Right cardiac atrium (tissue), 5 donors: Measurements from ENCODE around the gene HMGA1. TPM values are rescaled to one million over a fixed set of nuclear protein-coding genes. Genes with fewer than 3 reads are reported as not detected.
"Not testable (repeated sequence)": the region's sequence is repeated elsewhere in the genome, so short reads cannot be mapped to it uniquely, and the experiment has no call there.

Experiments
- ATAC-seq, 2 donors: fragments of 200-7000 bp; cut with Tn5 transposase; one replicate each; pipeline versions ENCODE4 v1.8.0 to v1.9.1; 2020; ENCODE audit warnings: moderate library complexity in 2 of 2, mild to moderate bottlenecking in 1 of 2
- DNase-seq, 3 donors: peaks; one replicate each; pipeline ENCODE4 v3.0.0-alpha.2; 2020
- H3K27ac ChIP-seq: one replicate; pipeline ENCODE4 v1.5.1; 2013; ENCODE audit warnings: mild to moderate bottlenecking, low read length, control low read depth, moderate library complexity
- H3K27me3 ChIP-seq: one replicate; pipeline ENCODE4 v1.6.1; 2013; ENCODE audit not compliant: control insufficient read depth, insufficient read depth
- H3K4me1 ChIP-seq: one replicate; pipeline ENCODE4 v1.6.1; 2013; ENCODE audit warnings: low read length; ENCODE audit not compliant: control insufficient read depth, insufficient read depth
- H3K4me3 ChIP-seq: one replicate; pipeline ENCODE4 v1.5.1; 2013; ENCODE audit warnings: low read length, control low read depth
- H3K9me3 ChIP-seq: one replicate; pipeline ENCODE4 v1.6.1; 2013; ENCODE audit warnings: low read length; ENCODE audit not compliant: control insufficient read depth
- WGBS: extraction: QIAGEN DNeasy Blood & Tissue Kit; methylation state at CpG from one replicate; pipeline ENCODE4 v1.1.7; 2013; 5-methylcytosine and 5-hydroxymethylcytosine counted together
- intact Hi-C, 4 donors: fragments of 100-400 bp; cut with DNase I; formaldehyde crosslinking; loops; one replicate each; pipeline versions ENCODE4 v1.11.0 to v1.14.0; 2022 to 2023
- polyA plus RNA-seq: library from polyadenylated mRNA; stranded (reverse); fragments of 200-250 nt; gene quantifications from one replicate; pipeline ENCODE4 v1.2.3, GENCODE V29; 2013
- total RNA-seq, 4 donors: library from RNA; stranded (reverse); fragmentation: NEBNext Ultra II Directional; extraction: Animal tissue kit (Norgen Biotek cat#: 25700); gene quantifications; one replicate each; pipeline ENCODE4 v1.2.1, GENCODE V29; 2021
- donor health status: healthy with polysubstance abuse.
- donor health status: DM: no; HTN: yes; CAD: no.
- donor health status: DM: no; HTN: no; CAD: no.
- donor health status: DM: no; HTN: yes; CAD: no; lungs with severe emphysema.
- donor health status: DM: yes; HTN: yes; CAD: no.

The HMGA1 gene
- total and polyA plus RNA-seq, 5 donors = 29.7 to 43.0 (median 35.5) TPM

- Histone ChIP-seq H3K27me3 (no peaks in the 10 kb centered on the region), H3K4me3 (no peak overlapping the region), H3K9me3 (no peaks in the 10 kb centered on the region), H3K27ac (no peak overlapping the region), H3K4me1 (no peaks in the 10 kb centered on the region)
- 97% methylated on average over 2 of the region's 2 CpGs for WGBS
- ATAC-seq (no peak), DNase-seq (no peak)
- intact Hi-C loops = no loop called here
These were observed 31.1 kb downstream of the HMGA1 start for GRCh38 chr6:34267746-34268145.

GRCh38 chr6:34269132-34269531 lies 32.5 kb downstream of the HMGA1 start:
- ATAC-seq, H3K9me3 ChIP-seq, H3K4me1 ChIP-seq, DNase-seq, H3K4me3 ChIP-seq, H3K27ac ChIP-seq, H3K27me3 ChIP-seq, intact Hi-C loops: not testable (repeated sequence)
- WGBS = 93% methylated on average over 17 of the region's 25 CpGs

DNA sequence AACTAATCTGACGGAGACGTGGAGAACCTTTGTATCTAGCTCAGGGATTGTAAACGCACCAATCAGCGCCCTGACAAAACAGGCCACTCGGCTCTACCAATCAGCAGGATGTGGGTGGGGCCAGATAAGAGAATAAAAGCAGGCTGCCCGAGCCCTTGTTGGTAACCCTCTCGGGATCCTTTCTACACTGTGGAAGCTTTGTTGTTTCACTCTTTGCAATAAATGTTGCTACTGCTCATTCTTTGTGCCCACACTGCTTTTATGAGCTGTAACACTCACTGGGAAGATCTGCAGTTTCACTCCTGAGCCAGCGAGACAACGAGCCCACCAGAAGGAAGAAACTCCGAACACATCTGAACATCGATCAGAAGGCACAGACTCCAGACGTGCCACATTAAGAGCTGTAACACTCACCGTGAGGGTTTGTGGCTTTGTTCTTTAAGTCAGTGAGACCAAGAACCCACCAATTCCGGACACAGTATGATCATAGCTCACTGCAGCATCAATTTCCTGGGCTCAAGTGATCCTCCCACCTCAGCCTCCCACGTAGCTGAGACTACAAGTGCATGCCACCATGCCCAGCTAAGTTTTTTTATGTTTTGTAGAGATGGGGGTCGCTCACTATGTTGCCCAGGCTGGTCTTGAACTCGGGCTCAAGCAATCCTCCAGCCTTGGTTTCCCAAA lies 33.1 kb downstream of the HMGA1 start:
- 71% methylated on average over 17 of the region's 17 CpGs for WGBS
- ATAC-seq, DNase-seq, H3K27ac ChIP-seq, H3K4me1 ChIP-seq, H3K4me3 ChIP-seq, H3K27me3 ChIP-seq, intact Hi-C loops, H3K9me3 ChIP-seq: not testable (repeated sequence)

- H3K27me3 ChIP-seq = no peaks in the 10 kb centered on the region
- WGBS = 82% methylated on average over 13 of the region's 13 CpGs
- H3K27ac ChIP-seq = no peak overlapping the region
- no peaks in the 10 kb centered on the region for H3K9me3 ChIP-seq
- ATAC-seq (no peak), DNase-seq (peak; percentile 30 to 67 (median 66))
- peaks cover 7% of the 10 kb centered on the region for H3K4me1 ChIP-seq
- intact Hi-C loops = no loop called here
- H3K4me3 ChIP-seq = no peak overlapping the region
These were observed 35.6 kb downstream of the HMGA1 start for GRCh38 chr6:34272013-34272926.

DNA sequence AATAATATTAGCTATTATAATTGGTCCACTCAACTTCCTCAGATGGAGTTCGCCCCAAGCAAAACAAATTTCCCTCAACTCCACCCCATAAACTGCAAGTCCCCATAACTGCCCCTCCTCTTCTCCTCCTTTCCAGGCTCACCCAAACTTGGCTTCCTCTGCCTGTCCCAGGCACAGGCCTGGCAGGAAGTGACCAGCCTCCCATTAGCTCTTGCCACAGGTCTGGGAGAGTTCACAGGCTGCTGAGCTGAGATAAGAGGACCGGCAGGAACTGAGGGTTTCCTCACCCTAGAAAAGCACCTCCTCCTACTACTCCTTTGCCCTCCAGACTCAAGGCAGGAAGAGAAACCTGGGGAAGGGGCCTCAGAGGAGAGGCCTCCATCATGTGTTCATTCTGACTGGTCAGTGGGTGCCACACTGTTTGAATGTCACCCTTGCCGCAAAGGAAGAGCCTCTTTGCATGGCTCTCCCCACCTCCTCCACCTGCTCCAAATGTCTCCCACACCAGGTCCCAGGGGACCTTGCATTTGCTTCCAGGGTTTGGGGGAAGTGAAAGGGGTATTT lies 36.7 kb downstream of the HMGA1 start:
- Histone ChIP-seq H3K9me3 (no peaks in the 10 kb centered on the region), H3K4me3 (no peak overlapping the region), H3K4me1 (peaks cover 7% of the 10 kb centered on the region), H3K27ac (no peak overlapping the region), H3K27me3 (no peaks in the 10 kb centered on the region)
- peak; percentile 78 to 80 (median 78) for DNase-seq
- intact Hi-C loops = no loop called here
- WGBS = 51% methylated on average over 3 of the region's 3 CpGs
- peak; percentile 92 to 97 for ATAC-seq

GRCh38 chr6:34274129-34274528 lies 37.5 kb downstream of the HMGA1 start:
- no peak overlapping the region for H3K4me3 ChIP-seq
- ATAC-seq = no peak
- intact Hi-C loops = no loop called here
- peaks cover 7% of the 10 kb centered on the region for H3K4me1 ChIP-seq
- no peak overlapping the region for H3K27ac ChIP-seq
- no peak for DNase-seq
- 91% methylated on average over 1 of the region's 1 CpG for WGBS
- no peaks in the 10 kb centered on the region for H3K9me3 ChIP-seq
- no peaks in the 10 kb centered on the region for H3K27me3 ChIP-seq

- ATAC-seq (no peak), DNase-seq (no peak)
- Histone ChIP-seq H3K27ac (no peak overlapping the region), H3K4me1 (peaks cover 7% of the 10 kb centered on the region), H3K9me3 (no peaks in the 10 kb centered on the region), H3K4me3 (no peak overlapping the region), H3K27me3 (no peaks in the 10 kb centered on the region)
- intact Hi-C loops = no loop called here
- WGBS = 91% methylated on average over 3 of the region's 3 CpGs
These were observed 38.6 kb downstream of the HMGA1 start for GRCh38 chr6:34275128-34275804.

DNA sequence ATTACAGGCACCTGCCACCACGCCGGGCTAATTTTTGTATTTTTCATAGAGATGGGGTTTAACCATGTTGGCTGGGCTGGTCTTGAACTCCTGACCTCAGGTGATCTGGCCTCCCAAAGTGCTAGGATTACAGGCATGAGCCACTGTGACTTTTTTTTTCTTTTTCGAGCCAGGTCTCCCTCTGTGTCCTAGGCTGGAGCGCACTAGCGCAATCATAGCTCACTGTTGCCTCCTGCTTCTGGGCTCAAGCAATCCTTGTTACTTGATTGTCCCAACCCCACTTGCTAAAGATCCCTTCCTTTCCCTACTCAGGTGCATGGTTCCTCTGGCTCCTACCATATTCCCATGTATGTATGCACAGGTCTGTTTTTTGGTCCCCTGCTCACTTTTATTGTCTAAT lies 39.5 kb downstream of the HMGA1 start:
- peaks cover 7% of the 10 kb centered on the region for H3K4me1 ChIP-seq
- 96% methylated on average over 5 of the region's 5 CpGs for whole genome bisulfite sequencing
- H3K9me3 ChIP-seq = no peaks in the 10 kb centered on the region
- DNase-seq = no peak
- no peak for ATAC-seq
- intact Hi-C loops = no loop called here
- no peak overlapping the region for H3K27ac ChIP-seq
- no peaks in the 10 kb centered on the region for H3K27me3 ChIP-seq
- no peak overlapping the region for H3K4me3 ChIP-seq

DNA sequence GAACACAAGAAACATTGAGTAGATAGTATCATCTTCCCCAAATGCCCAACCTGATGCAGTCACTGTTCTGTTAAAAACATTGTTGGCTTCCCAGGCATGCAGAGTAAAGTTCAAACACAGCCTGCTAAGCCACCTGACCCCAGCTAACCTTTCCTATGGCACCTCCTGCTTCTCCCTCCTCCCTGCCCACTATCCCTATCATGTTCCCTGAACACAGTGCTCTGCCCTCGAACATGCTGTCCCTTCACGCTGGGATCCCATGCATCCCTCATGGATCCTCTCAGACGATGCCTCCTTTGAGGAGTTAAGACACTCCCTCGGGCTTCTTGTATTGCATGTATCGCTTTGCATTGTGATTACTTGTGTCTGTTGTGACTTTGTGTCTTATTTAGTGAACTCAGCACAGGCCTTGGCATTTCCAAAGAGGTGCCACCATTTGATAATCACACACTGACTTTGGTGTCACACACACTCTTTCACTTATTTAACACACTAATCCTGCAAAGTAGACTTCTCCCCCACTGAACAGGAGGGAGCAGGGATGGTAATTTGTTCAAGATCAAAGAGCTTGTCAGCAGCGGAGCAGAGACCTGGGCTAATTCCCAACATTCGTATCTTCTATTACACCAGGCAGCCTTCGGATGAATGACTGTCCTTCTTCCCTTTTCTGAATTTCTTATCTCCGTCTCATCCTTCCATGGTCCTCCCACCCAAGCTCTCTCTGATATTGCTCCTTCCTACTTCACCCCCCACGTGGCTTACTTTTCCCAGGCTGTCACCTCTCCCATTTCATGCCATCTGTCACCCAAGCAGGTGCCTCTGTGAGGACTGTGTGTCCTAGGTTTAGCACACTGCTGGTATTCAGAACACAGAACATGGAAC lies 40.4 kb downstream of the HMGA1 start:
- DNase-seq (no peak), ATAC-seq (peak in 1 of 2 donors; percentile 58)
- WGBS = 61% methylated on average over 10 of the region's 10 CpGs
- Histone ChIP-seq H3K27ac (peak overlapping the region; percentile 49), H3K27me3 (no peaks in the 10 kb centered on the region), H3K4me3 (no peak overlapping the region), H3K4me1 (peaks cover 7% of the 10 kb centered on the region), H3K9me3 (no peaks in the 10 kb centered on the region)
- intact Hi-C loops = no loop called here

DNA sequence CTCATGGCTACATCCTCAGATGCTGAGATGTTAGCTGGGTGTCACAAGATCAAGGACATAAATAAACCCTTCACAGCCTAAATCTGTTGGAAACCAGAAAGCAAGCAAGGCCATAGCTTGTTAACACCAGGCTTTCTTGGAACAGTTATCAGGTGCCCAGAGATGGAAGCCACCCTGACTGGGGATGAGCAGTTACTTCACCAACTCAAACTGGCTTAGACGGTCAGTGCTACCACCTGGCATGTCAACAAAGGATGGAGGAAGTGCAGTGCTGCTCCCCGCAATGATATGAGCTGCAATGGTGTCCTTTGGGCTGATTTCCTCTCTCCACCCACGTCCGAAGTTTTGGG lies 41.1 kb downstream of the HMGA1 start:
- H3K9me3 ChIP-seq = no peaks in the 10 kb centered on the region
- 83% methylated on average over 4 of the region's 4 CpGs for WGBS
- H3K27ac ChIP-seq = peak overlapping the region; percentile 49
- DNase-seq (no peak), ATAC-seq (no peak)
- no peaks in the 10 kb centered on the region for H3K27me3 ChIP-seq
- H3K4me3 ChIP-seq = no peak overlapping the region
- intact Hi-C loops = no loop called here
- H3K4me1 ChIP-seq = peaks cover 7% of the 10 kb centered on the region
